ENCODE measurements around the gene UBE2G2.

The UBE2G2 gene

DNA sequence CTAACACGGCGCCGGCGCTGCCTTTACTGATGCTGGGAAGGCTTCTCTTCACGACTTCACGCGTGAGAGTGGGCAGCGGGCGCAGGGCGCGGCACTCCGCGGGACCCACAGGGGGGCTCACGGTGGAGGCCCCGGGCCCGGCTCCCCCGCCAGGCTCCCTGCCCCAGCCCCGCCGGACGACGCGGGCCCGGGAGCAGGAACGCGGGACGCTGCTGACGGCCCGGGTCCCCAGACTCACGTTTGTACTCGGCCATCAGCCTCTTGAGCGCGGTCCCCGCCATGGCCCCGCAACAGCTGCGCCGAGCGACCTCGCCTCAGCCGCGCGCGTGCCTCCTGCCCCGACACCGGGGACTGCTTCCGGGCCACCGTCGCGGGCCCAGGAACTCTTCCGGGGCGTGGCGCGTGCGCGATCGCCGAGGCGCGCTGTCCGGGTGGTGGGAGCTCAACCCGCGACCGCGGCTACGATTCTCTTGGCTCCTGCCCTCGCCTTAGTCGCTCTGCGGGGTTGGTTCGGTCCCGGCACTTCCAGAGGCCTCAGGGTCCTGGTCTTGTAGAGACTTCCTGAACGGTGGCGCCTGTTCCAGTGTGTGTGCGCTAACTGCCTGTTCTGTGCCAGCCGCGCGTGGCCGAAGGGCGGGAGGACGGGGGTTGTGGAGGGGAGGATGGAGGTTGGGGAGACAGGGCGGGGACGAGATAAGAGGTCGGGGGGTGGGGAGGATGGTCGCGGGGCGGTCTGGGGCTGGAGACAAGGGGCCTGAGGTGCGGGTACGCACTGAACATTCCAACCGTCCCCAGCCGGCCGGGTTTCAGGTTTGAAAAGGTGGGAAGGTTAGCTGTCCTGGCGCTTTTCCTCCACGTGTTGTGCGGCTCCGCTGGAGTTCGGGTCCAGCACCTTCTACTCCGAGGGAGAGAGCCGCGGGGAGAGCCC lies at the start of gene UBE2G2:
Gene UBE2G2, minus strand, starts transcription at position 353 of the 928 bp plus-strand sequence. Its CDS starts 72 bp downstream, at position 281.
- DNase-seq, result peak; percentile 77

GRCh38 chr21:44850905-44851657 lies 49.5 kb upstream of the UBE2G2 start:
- DNase-seq, result no peak

- no peak for DNase-seq
Observed at GRCh38 chr21:44850208-44850800, 48.7 kb upstream of the UBE2G2 start.

GRCh38 chr21:44849616-44850130 lies 48.1 kb upstream of the UBE2G2 start:
- no peak for DNase-seq

- DNase-seq, result no peak
Observed at GRCh38 chr21:44848821-44849521, 47.4 kb upstream of the UBE2G2 start.

GRCh38 chr21:44847261-44848056 lies 45.8 kb upstream of the UBE2G2 start:
- DNase-seq, result no peak

DNA sequence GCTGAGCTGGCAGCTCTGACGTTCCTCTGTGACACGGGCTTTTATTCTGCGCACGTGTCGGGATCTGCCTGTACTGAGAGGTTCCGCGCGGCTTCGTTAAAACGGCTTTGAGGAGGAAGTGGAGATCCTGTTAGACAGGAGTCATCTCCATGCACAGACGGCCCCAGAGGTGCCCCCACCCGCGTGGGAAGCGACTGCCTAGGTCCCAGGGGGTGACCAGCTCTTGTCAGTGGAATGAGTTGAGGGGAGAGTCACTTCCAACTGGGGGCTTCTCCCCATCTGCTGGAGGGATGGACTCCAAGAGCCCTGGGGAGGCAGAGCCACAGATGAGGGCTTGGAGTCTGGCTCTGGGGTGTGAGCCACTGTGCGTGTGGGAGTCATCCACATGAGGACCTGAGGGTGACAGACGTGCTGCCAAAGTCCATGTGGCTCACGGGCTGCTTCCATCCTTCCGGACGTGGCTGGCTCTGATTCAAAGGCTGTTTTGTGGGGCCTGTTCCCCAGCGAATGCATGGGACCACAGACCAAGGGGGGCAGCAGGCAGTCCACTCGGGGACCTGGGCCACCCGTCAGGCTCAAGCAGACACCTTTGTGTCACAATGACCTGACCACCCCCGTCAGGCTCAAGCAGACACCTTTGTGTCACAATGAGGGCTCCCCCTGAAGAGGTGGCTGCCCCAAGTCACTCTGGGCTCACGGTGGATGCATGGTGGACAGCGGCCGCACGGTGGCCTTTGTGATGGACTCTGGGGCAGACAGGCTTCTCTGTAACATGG lies 45.1 kb upstream of the UBE2G2 start:
- no peak for DNase-seq

- DNase-seq, result no peak
Observed at GRCh38 chr21:44846224-44846484, 44.5 kb upstream of the UBE2G2 start.

DNA sequence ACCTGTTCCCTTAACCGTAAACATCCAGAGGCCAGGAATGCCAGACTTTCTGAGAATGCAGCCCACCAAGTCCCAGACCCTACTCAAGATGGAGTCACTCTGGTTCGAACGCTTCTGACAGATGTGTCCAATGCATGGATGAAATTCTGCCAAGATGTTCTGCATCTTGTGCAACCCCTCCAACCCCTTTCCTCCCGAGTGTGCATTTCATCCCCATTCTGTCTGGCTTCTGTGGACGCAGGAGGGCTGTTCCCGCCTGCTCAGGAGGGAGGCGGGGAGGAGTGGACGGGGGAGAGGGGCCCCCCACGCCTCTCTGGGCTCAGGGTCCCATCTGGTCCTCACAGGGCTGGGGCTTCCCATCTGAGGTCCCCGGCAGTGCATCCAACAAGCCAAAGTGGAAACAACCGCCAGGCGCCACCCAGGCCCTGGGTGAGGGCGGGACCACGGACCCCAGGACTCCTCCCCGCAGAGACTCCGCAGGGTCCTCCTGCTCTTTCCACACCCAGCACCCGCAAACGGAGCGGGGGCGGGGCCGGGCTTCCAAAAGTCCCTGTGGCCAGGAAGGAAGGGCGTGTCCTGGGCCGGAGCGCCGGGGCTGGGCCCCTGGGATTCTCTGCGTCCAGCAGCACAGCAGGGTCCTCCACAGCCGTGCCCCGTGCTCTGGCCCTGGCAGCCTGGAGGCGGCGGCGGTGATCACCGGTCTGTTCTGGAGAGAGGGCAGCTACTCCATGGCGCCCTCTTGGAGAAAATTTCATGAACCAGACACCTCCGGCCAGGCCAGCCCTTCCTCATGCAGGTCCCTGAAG lies 44.0 kb upstream of the UBE2G2 start:
- DNase-seq, result peak; percentile 72

- DNase-seq, result no peak
Observed at GRCh38 chr21:44844256-44844655, 42.6 kb upstream of the UBE2G2 start.

- DNase-seq, result no peak
Observed at GRCh38 chr21:44842721-44843445, 41.3 kb upstream of the UBE2G2 start.

DNA sequence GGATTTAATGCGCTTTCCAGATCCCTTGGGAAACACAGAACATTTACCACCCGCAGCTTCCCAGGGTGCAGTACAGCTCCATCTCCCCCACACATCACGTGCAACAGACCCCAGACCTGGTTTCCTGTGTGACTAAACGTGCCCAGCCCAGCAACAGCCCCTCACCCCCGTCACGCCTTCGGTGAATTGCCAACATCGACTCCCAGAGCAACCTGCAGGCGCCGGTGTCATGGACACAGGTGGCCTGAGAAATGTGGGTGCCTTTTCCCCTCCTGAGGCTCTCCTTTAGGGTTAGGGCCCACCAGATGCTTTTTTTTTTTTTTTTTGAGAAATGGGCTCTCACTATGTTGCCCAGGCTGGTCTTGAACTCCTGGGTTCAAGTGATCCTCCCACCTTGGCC lies 40.5 kb upstream of the UBE2G2 start:
- DNase-seq, result no peak

GRCh38 chr21:44840771-44841170 lies 39.2 kb upstream of the UBE2G2 start:
- no peak for DNase-seq

GRCh38 chr21:44838951-44839350 lies 37.3 kb upstream of the UBE2G2 start:
- DNase-seq, result no peak

DNA sequence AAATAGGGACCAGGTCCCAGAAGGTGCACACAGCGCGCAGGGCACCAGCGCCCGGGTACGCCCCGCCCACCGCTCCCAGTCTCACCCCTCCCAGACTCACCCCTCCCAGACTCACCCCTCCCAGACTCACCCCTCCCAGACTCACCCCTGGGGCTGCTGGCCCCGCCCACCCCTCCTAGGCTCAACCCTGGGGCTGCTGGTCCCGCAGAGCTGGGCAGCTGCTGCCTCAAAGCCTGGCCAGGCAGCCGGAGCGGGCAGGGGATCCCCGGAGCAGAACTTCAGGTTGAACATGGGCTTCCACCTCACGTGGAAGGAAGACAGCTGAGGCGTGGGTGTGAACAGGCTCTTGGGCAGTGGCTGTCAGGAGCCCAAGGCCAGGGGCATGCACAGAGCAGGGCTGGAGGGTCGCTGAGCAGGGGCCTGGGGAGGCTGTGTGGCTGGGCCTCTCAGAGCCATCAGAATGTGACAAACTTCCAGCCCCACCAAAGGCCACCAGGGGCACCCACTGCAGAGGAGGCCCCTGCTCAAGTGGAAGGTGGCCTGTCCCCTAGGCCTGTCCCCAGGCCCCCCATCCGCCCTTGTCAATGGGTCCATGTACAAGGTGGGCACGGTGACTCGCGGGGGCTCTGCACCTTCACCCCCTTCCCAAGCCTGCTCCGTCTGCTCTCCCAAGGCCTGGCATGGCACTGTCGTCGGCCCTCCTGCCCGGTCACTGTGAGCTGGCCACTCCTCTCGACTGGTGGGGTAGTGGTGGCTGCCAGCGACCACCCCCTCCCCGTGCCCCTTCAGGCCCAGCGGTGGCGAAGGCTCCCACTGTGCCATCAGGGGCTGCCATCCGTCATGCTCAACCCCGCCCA lies 36.6 kb upstream of the UBE2G2 start:
- no peak for DNase-seq

DNA sequence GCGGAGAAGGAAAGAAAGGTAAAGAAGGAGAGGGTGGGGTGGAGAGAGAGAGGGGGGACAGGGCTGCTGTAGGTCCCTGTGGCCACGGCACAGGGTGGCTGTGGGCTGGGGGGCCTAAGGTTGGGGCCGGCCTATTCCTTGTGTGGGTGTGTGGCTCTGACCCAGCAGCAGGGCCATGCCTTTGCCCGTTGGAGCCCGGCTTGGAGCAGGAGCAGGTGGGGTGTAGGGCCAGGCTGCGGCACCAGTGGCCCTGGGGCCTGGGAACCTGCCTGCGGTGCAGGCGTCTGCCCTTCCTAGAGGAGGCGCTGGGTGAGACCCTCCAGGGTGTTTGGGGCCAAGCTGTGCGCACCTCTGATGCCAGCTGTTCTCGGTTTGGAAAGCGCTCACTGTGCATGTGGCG lies 35.9 kb upstream of the UBE2G2 start:
- no peak for DNase-seq

DNA sequence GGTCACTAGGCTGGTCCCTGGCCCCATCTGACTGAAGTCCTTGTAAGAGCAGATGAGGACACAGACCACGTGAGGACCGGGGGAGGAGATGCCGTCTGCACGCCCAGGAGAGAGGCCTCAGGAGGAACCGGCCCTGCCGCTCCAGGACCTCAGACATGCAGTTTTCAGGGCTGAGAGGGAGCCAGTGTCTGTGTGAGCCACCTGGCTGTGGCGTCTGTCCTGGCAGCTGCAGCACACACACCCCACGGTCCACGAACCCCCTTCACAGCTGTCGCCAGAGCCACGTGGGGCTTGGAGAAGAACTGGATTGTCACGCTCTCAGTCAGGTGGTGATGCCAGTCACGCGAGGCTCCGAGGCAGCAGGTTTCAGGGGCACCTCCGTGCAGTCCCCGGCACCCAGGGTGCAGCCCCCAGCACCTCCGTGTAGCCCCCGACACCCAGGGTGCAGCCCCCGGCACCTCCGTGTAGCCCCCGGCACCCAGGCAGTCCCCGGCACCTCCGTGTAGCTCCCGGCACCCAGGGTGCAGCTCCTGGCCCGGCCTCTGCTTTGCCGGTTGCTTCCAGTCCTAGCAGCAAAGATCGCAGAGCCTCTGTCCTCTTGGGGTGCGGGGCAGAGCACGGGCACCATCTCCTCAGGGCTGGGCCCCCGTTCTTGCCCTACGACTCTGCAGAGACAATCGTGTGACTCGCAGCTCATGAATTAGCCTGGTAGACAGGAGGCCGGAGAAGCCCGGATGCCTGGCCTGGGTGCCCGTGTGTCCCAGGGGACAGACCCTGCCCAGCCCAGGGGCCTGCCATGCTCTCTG lies 35.2 kb upstream of the UBE2G2 start:
- DNase-seq, result no peak

GRCh38 chr21:44836349-44836665 lies 34.7 kb upstream of the UBE2G2 start:
- DNase-seq, result no peak

Data from NCI-H226 (cell line).